VCaP (cell line): Measurements from ENCODE around the gene TMED5.

Experiments used
- H3K27ac ChIP-seq: fragments of 450-650 bp; 2 replicates; pipeline ENCODE4 v1.5.1; 2017
- TF ChIP-seq, protein P1 (sequence below): fragments of 450-650 bp; conservative IDR thresholded peaks from 2 replicates; pipeline ENCODE4 v1.5.1; 2017; ENCODE audit warnings: mild to moderate bottlenecking, moderate library complexity

Gene TMED5

DNA sequence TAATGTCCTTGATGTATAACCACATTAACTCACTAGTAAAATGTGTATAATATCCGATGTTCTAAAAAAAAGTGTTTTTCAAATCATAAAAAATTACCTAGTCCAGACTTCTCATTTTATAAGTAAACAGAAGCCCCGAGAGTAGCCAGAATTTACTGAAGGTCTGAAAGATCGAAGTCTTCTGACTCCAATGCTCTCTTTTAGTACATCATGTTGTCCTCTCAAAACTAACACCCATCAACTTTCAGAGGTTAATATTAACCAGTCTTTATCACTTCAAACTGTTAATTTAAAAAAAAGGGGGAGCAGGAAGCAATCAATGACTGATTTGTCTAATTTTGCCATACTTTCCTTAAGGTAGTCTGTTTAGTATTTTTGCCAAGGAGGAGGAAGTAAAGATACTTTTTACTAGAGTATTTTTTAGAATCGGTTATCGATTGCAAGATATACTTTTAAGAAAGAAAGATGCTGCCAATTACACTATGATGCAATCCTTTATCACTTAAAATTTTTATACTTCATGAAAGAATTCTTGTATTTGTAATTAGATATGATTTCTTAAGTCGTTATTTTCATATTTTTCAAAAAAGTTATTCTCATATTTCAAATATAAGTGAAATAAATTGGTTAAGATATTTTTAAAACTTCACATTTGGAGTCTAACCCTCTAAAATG is 25.8 kb upstream of the TMED5 start:
- TF ChIP-seq, protein P1, sequence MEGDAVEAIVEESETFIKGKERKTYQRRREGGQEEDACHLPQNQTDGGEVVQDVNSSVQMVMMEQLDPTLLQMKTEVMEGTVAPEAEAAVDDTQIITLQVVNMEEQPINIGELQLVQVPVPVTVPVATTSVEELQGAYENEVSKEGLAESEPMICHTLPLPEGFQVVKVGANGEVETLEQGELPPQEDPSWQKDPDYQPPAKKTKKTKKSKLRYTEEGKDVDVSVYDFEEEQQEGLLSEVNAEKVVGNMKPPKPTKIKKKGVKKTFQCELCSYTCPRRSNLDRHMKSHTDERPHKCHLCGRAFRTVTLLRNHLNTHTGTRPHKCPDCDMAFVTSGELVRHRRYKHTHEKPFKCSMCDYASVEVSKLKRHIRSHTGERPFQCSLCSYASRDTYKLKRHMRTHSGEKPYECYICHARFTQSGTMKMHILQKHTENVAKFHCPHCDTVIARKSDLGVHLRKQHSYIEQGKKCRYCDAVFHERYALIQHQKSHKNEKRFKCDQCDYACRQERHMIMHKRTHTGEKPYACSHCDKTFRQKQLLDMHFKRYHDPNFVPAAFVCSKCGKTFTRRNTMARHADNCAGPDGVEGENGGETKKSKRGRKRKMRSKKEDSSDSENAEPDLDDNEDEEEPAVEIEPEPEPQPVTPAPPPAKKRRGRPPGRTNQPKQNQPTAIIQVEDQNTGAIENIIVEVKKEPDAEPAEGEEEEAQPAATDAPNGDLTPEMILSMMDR, result no peak
- H3K27ac ChIP-seq, result no peak overlapping the region

DNA sequence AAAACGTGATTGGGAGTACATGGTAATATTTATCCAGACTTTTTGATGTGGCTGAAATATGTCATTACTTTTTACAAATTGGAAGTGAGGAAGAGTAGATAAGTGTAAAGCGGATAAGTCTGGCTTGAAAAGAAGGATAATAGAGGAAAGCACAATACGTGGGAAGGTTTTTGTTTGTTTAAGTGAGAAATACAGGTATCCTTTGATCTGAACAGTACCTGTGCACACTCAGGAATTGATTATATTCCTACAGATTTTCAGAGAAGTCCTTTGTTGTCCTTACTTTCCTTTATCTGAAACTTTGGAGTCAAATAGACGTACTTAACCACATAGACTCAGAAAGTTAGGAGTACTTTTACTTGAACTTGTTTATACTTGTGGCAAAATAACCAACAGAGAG is 20.5 kb upstream of the TMED5 start:
- TF ChIP-seq, protein P1, result no peak
- no peak overlapping the region for H3K27ac ChIP-seq

DNA sequence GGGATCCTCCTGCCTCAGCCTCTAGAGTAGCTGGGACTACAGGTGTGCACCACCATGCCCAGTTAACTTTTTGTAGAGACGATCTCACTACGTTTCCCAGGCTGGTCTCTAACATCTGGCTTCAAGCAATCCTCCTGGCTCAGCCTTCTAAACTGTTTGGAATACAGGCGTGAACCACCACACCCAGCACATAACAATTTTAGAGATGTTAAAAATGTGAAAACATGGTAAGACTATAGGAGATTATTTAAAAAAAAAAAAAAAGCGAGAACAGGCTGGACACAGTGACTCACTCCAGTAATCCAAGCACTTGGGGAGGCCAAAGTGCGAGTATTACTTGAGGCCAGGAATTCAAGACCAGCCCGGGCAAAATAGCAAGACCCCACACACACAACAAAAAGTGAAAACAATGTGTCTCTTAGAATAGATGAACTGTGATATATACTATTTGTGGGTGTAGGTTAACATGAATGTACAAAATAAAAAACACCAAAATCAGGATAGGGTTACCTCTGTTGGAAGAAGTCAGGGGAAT is 19.9 kb upstream of the TMED5 start:
- TF ChIP-seq, protein P1, result no peak
- H3K27ac ChIP-seq, result no peak overlapping the region

DNA sequence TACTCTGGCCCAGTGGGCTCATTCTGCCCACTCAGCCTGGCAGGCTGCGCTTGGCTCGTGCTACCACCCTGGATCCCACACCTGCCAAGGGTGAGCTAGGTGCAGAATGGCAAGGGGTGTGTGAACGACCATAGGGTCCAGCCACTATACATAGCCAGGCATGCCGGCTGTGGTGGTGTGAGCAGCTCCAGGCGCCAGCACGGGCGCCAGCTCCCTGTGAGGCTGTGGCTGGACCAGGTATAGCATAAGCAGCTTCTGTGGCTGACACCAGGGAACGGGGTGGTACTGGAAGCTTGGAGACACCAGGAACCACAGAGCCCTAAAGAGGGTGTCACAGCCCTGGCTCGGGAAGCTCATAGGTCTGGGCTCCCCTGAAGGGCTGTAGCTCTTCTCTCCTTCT is 18.9 kb upstream of the TMED5 start:
- TF ChIP-seq, protein P1, result no peak
- no peak overlapping the region for H3K27ac ChIP-seq

- no peak overlapping the region for H3K27ac ChIP-seq
- TF ChIP-seq, protein P1, result no peak
Observed at GRCh38 chr1:93196591-93196990, 16.4 kb upstream of the TMED5 start.

DNA sequence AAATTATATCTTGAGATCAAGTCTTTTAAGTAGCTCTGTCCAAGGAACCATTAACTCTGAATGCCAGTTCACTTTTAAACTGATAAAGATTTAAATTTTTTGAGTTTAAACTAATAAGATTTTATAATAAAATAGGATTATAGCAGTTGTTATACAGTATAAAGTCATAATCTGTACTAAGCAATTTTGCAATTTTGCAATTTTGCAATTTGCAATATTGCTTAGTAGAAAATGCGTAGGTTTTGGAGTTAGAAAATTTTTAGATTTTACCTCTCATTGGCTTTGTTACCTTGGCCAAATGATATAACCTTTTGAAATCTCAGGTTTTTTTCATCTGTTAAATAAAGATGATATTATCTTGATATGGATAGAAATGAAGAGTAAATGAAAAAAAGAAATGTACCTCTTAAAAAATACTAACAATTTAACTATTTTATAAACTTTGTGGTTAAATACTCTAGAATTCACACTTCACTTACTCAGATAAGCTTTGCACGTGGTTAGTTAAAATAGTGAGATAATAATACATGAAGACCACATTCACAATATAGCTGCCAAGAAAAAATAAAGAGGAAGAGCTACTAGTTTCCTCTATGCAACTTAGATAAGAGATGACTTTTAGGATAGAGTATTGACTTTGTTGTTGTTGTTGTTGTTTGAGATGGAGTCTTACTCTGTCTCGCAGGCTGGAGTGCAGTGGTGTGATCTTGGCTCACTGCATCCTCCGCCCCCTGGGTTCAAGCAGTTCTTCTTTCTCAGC is 14.2 kb upstream of the TMED5 start:
- TF ChIP-seq, protein P1, result no peak
- H3K27ac ChIP-seq, result no peak overlapping the region

DNA sequence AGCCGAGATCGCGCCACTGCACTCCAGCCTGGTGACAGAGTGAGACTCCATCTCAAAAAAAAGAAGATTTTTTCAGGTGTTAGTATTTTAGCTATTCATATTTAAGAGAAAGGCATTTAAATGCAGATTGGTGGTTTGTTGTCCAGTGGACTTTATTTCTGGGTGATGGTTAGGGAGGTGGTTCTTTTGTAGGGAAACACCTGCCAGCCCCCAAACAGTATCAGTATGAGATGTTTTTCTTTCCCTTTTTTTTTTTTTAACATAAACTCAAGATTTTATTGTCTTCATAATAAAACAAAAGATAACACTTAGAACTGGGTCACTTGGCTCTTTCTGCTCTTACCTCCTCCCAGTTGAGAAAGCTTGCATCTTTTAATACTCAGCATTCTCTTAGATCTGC is 10.2 kb upstream of the TMED5 start:
- H3K27ac ChIP-seq, result no peak overlapping the region
- TF ChIP-seq, protein P1, result no peak
